Ascending aorta (tissue), 2 donors: ENCODE data around the gene C10orf67. TPM values are rescaled to one million over a fixed set of nuclear protein-coding genes. Genes with fewer than 3 reads are reported as not detected.
"Not testable (repeated sequence)": the region's sequence is repeated elsewhere in the genome, so short reads cannot be mapped to it uniquely, and the experiment has no call there.

Experiments used
- DNase-seq, 2 donors: peaks; one replicate each; pipeline ENCODE4 v3.0.0-alpha.2; 2019; ENCODE audit warnings: low spot score in 2 of 2
- H3K27ac ChIP-seq, 2 donors: fragments of 200-600 bp; sonication (generic); one replicate each; pipeline ENCODE4 v1.5.1; 2016 to 2017; ENCODE audit warnings: mild to moderate bottlenecking in 1 of 2
- H3K27me3 ChIP-seq: fragments of 200-600 bp; sonication (generic); one replicate; pipeline ENCODE4 v1.5.1; 2017
- H3K36me3 ChIP-seq, 2 donors: fragments of 200-600 bp; sonication (generic); one replicate each; pipeline ENCODE4 v1.5.1; 2016
- H3K4me1 ChIP-seq, 2 donors: fragments of 200-600 bp; sonication (generic); one replicate each; pipeline ENCODE4 v1.5.1; 2016 to 2017; ENCODE audit warnings: mild to moderate bottlenecking in 1 of 2
- H3K4me3 ChIP-seq, 2 donors: fragments of 200-600 bp; sonication (generic); one replicate each; pipeline ENCODE4 v1.5.1; 2016 to 2017; ENCODE audit warnings: mild to moderate bottlenecking in 1 of 2
- H3K9me3 ChIP-seq, 2 donors: fragments of 200-600 bp; sonication (generic); one replicate each; pipeline ENCODE4 v1.5.1; 2016
- intact Hi-C: fragments of 100-400 bp; cut with DNase I; formaldehyde crosslinking; loops from one replicate; pipeline ENCODE4 v1.15.1; 2023
- total RNA-seq: library from RNA; depleted of rRNA; stranded (reverse); fragments of >200 nt; gene quantifications from one replicate; pipeline ENCODE4 v1.1.0, GENCODE V29; 2016
- TF ChIP-seq, protein P1 (sequence below), 3 experiments: fragments of 200-600 bp in 2 of 3; fragments of 450-650 bp in 1 of 3; sonication (generic) in 2 of 3; IDR thresholded peaks; one replicate each; pipeline ENCODE4 v1.5.1; 2016 to 2019; ENCODE audit warnings: antibody characterized with exemption in 3 of 3, mild to moderate bottlenecking in 1 of 3, moderate library complexity in 1 of 3

C10orf67 gene
- not detected for total RNA-seq

DNA sequence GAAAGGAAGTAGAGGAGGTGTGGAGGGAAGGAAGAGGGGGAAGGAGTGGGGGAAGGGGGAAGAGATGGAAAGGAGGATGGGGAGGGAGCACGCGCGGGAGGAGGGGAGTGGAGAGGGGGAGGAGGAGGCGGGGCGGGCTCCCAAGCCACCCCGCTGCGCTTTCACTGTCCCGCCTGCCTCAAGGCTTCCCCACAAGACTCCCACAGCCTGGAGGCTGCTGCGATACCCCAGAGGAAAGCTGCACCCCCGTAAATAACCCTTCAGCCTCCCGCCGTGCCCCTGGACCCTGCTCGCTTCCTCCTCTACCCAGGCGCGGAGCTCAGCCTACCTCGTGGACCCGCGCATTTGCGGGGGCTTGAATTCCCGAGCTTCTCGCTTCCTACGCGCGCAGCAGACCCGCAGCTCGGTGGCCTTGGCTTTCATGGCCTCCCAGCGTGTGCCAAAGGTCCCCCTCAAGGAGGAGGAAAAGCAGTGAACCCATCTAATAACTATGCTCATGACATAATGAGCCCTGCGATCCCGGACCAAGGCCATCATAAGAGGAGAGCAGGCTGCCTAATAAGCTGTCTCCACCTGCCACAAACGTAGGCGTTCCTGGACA is at the start of gene C10orf67:
Gene C10orf67 (minus strand): TSS at position 557 of the 601 bp plus-strand sequence. CDS start 23 bp downstream, at position 534.
- peak within 1 kb of the TSS; percentile 53 to 62 for H3K4me3 ChIP-seq
- no peaks in the 10 kb centered on the region for H3K9me3 ChIP-seq
- TF ChIP-seq, protein P1, sequence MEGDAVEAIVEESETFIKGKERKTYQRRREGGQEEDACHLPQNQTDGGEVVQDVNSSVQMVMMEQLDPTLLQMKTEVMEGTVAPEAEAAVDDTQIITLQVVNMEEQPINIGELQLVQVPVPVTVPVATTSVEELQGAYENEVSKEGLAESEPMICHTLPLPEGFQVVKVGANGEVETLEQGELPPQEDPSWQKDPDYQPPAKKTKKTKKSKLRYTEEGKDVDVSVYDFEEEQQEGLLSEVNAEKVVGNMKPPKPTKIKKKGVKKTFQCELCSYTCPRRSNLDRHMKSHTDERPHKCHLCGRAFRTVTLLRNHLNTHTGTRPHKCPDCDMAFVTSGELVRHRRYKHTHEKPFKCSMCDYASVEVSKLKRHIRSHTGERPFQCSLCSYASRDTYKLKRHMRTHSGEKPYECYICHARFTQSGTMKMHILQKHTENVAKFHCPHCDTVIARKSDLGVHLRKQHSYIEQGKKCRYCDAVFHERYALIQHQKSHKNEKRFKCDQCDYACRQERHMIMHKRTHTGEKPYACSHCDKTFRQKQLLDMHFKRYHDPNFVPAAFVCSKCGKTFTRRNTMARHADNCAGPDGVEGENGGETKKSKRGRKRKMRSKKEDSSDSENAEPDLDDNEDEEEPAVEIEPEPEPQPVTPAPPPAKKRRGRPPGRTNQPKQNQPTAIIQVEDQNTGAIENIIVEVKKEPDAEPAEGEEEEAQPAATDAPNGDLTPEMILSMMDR (IDR thresholded peaks at IDR 0.05): no peak
- no peak for DNase-seq
- intact Hi-C loops: no loop called here
- H3K27me3 ChIP-seq: no peaks in the 10 kb centered on the region
- no peaks in the 10 kb centered on the region for H3K4me1 ChIP-seq
- no peak within 1 kb of the TSS for H3K27ac ChIP-seq
- H3K36me3 ChIP-seq: no peaks in the 10 kb centered on the region

DNA sequence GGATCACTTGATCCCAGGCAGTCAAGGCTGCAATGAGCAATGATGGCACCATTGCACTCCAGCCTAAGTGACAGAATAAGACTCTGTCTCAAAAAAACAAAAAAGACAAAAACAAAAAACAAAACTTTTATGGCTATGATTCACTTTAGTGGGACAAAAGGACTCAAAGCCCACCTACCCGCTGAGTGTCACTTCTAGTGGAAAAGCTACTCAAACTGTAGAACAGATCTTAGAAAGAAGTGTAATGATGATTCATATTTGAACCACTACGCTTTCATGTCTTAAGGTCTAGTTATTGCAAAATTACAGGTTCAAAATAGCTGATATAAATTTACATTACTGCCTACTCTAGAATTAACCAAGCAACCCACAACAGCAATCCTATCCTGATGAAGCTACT is 47.2 kb upstream of the C10orf67 start:
- no peaks in the 10 kb centered on the region for H3K36me3 ChIP-seq
- intact Hi-C loops: no loop called here
- H3K27ac ChIP-seq: no peak overlapping the region
- no peaks in the 10 kb centered on the region for H3K4me1 ChIP-seq
- TF ChIP-seq, protein P1 (IDR thresholded peaks at IDR 0.05): no peak
- H3K9me3 ChIP-seq: no peaks in the 10 kb centered on the region
- DNase-seq: no peak
- H3K27me3 ChIP-seq: no peaks in the 10 kb centered on the region
- H3K4me3 ChIP-seq: no peak overlapping the region

DNA sequence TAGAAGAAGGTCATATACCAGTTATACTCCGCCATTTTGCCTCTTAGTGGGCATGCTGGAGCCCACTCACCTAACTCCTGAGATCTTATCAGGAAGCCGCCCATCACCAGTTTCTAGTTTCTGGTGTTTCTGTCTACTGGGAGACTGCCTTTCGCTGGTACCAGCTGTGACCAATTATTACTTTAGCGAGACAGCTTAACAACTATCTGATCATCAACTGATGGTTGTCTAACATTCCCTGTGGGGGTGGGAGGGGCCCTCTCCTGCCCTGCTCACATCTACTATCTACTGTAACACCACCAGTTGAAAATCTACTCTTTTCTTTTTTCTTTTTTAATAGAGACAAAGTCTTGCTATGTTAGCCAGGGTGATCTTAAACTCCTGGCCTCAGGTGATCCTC is 46.2 kb upstream of the C10orf67 start:
- no peak for DNase-seq
- Histone ChIP-seq H3K4me1 (no peaks in the 10 kb centered on the region), H3K36me3 (no peaks in the 10 kb centered on the region), H3K27ac (no peak overlapping the region), H3K4me3 (no peak overlapping the region), H3K27me3 (no peaks in the 10 kb centered on the region), H3K9me3 (no peaks in the 10 kb centered on the region)
- intact Hi-C loops: no loop called here
- TF ChIP-seq, protein P1 (IDR thresholded peaks at IDR 0.05): no peak

DNA sequence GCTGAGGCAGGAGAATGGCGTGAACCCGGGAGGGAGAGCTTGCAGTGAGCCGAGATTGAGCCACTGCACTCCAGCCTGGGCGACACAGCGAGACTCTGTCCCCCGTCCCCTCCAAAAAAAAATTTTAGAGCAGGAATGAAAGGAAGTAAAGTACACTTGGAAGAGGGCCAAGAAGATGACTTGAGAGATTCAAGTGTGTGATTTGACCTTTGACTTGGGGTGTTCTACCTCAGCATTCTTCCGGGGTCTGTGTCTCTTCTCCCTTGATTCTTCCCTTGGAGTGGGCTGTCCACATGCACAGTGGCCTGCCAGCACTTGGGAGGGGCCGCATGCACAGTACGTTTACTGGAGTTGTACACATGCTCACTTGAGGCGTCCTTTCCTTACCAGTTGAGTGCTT is 45.8 kb upstream of the C10orf67 start:
- H3K4me1 ChIP-seq, H3K4me3 ChIP-seq, H3K9me3 ChIP-seq, H3K27me3 ChIP-seq, H3K27ac ChIP-seq, DNase-seq, H3K36me3 ChIP-seq, intact Hi-C loops: not testable (repeated sequence)

DNA sequence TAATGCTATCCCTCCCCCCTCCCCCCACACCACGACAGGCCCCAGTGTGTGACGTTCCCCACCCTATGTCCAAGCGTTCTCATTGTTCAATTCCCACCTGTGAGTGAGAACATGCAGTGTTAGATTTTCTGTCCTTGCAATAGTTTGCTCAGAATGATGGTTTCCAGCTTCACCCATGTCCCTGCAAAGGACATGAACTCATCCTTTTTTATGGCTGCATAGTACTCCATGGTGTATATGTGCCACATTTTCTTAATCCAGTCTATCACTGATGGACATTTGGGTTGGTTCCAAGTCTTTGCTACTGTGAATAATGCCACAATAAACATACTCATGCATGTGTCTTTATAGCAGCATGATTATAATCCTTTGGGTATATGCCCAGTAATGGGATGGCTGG is 42.9 kb upstream of the C10orf67 start:
- DNase-seq, H3K27ac ChIP-seq, H3K36me3 ChIP-seq, H3K4me1 ChIP-seq, H3K27me3 ChIP-seq, intact Hi-C loops, H3K9me3 ChIP-seq, H3K4me3 ChIP-seq: not testable (repeated sequence)

DNA sequence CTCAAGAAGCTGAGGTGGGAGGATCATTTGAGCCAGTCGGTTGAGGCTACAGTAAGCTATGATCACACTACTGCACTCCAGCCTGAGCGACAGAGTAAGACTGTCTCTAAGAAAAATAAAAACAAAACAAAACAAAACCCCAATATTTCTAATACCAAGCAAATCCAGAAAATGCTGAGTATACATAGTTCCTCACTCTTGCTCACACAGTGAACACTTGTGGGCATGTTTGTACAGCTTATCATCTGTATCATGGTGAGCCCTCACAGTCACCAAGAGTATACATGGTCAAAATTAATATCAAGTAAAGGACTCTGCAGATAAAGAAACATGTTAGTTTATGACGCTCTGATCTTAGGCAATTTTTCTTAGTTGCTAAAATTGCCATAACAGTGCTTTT is 41.5 kb upstream of the C10orf67 start:
- H3K4me3 ChIP-seq: no peak overlapping the region
- H3K4me1 ChIP-seq: no peaks in the 10 kb centered on the region
- TF ChIP-seq, protein P1 (IDR thresholded peaks at IDR 0.05): no peak
- H3K27ac ChIP-seq: no peak overlapping the region
- no peaks in the 10 kb centered on the region for H3K9me3 ChIP-seq
- intact Hi-C loops: no loop called here
- H3K36me3 ChIP-seq: no peaks in the 10 kb centered on the region
- no peak for DNase-seq
- H3K27me3 ChIP-seq: no peaks in the 10 kb centered on the region

DNA sequence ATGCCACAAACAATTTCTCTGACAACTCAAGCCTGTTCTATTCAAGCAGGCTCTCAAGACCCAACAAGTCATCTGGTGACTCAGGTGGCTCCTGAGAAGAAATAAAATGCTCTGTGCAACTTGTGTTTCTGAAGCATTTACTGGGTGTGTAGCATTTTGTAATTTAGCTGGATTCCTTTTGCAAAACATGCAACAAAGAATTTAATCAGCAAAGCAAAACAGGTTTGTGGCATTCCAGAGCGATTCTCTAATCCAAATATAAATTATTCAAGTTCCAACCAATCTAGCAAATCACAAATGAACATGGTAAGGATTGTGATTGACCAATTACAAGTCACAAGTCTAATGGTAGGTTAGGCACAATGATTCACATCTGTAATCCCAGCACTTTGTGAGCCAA is 39.8 kb upstream of the C10orf67 start:
- TF ChIP-seq, protein P1 (IDR thresholded peaks at IDR 0.05): no peak

More for the DNA sequence above, 39.8 kb upstream of the C10orf67 start:
- no peaks in the 10 kb centered on the region for H3K27me3 ChIP-seq
- no peaks in the 10 kb centered on the region for H3K36me3 ChIP-seq
- no peak overlapping the region for H3K4me3 ChIP-seq
- no peaks in the 10 kb centered on the region for H3K4me1 ChIP-seq
- DNase-seq: no peak
- intact Hi-C loops: no loop called here
- no peaks in the 10 kb centered on the region for H3K9me3 ChIP-seq
- H3K27ac ChIP-seq: no peak overlapping the region
